Right lobe of liver (tissue), 6 donors: ENCODE data around the gene BORCS8. TPM values are rescaled to one million over a fixed set of nuclear protein-coding genes. Genes with fewer than 3 reads are reported as not detected.
"Not testable (repeated sequence)": the region's sequence is repeated elsewhere in the genome, so short reads cannot be mapped to it uniquely, and the experiment has no call there.

ENCODE experiments used
- ATAC-seq, 4 donors: fragments of 200-7000 bp; cut with Tn5 transposase; one replicate each; pipeline ENCODE4 v1.9.1; 2020; ENCODE audit warnings: mild to moderate bottlenecking in 4 of 4, moderate library complexity in 4 of 4
- DNase-seq, 3 donors: peaks; one replicate each; pipeline ENCODE4 v3.0.0-alpha.2; 2020
- H3K27ac ChIP-seq, 3 donors: fragments of 200-600 bp; one replicate each; pipeline ENCODE4 v1.8.0; 2022
- H3K27me3 ChIP-seq, 2 donors: fragments of 200-600 bp; one replicate each; pipeline ENCODE4 v1.8.0; 2022
- H3K36me3 ChIP-seq, 4 donors: fragments of 200-600 bp; sonication (generic) in 1 of 4; one replicate each; pipeline versions ENCODE4 v1.5.1 to v1.8.0; 2017 to 2022; ENCODE audit warnings: control low read depth in 1 of 4
- H3K4me1 ChIP-seq, 4 donors: fragments of 200-600 bp; sonication (generic) in 1 of 4; one replicate each; pipeline versions ENCODE4 v1.5.1 to v1.8.0; 2017 to 2022; ENCODE audit warnings: control low read depth in 1 of 4
- H3K4me3 ChIP-seq, 3 donors: fragments of 200-600 bp; one replicate each; pipeline ENCODE4 v1.8.0; 2022
- H3K9me3 ChIP-seq, 4 donors: fragments of 200-600 bp; sonication (generic) in 1 of 4; one replicate each; pipeline versions ENCODE4 v1.5.1 to v1.8.0; 2017 to 2022; ENCODE audit warnings: control low read depth in 1 of 4
- CTCF ChIP-seq, 4 donors: fragments of 200-600 bp in 3 of 4; fragments of 450-650 bp in 1 of 4; IDR thresholded peaks; one replicate each; pipeline versions ENCODE4 v1.5.1 to v1.8.0; 2016 to 2022; ENCODE audit warnings: antibody characterized with exemption in 4 of 4, mild to moderate bottlenecking in 2 of 4
- POLR2A ChIP-seq: fragments of 450-650 bp; IDR thresholded peaks from one replicate; pipeline ENCODE4 v1.6.1; 2017; ENCODE audit warnings: antibody characterized with exemption, mild to moderate bottlenecking
- WGBS: methylation state at CpG from one replicate; pipeline ENCODE4 v1.1.6; 2018; ENCODE audit warnings: low coverage, low lambda C conversion rate; ENCODE audit not compliant: insufficient coverage; ENCODE audit errors: missing lambda C conversion rate; 5-methylcytosine and 5-hydroxymethylcytosine counted together
- intact Hi-C, 2 donors: fragments of 100-400 bp; cut with DNase I; formaldehyde crosslinking; loops; one replicate each; pipeline versions ENCODE4 v1.11.2 to v1.14.1; 2022
- total RNA-seq, 6 experiments: library from RNA; depleted of rRNA in 2 of 6; stranded (reverse); fragments of >200 nt in 2 of 6; fragmentation: NEBNext Ultra II Directional in 3 of 6; extraction: Animal tissue kit (Norgen Biotek cat#: 25700) in 3 of 6; gene quantifications; one replicate each; pipeline versions ENCODE4 v1.1.0 to v1.2.4, GENCODE V29; 2016 to 2023
- donor health status: DM: no; HTN: yes; CAD: no.
- donor health status: DM: no; HTN: no; CAD: no.
- donor health status: DM: no; HTN: no; CAD: no.
- donor health status: DM: no; HTN: yes; CAD: no.
- donor health status: DM: no; HTN: yes; CAD: no.

The BORCS8 gene
- total RNA-seq, 6 experiments from 2014 or later, result 6.0 to 12.2 (median 9.8) TPM

GRCh38 chr19:19224852-19225494 lies 33.0 kb upstream of the BORCS8 start:
- DNase-seq (peak; percentile 76 to 82 (median 81)), ATAC-seq (peak; percentile 73 to 89 (median 83))
- intact Hi-C loops, result no loop called here
- H3K4me3 ChIP-seq, result peak overlapping the region; percentile 31 to 43 (median 32)
- H3K27me3 ChIP-seq, result no peaks in the 10 kb centered on the region
- no peaks in the 10 kb centered on the region for H3K9me3 ChIP-seq
- H3K27ac ChIP-seq, result no peak overlapping the region
- WGBS, result under 1% methylated on average over 20 of the region's 59 CpGs
- H3K36me3 ChIP-seq, result no peaks in the 10 kb centered on the region
- TF ChIP-seq CTCF (IDR thresholded peaks at IDR 0.05), result peak; percentile 61 to 70 (median 66)
- TF ChIP-seq POLR2A, result no peak
- peaks cover 0 to 10% (median 3%) of the 10 kb centered on the region in 4 donors for H3K4me1 ChIP-seq

- WGBS, result 31% methylated on average over 6 of the region's 17 CpGs
- TF ChIP-seq CTCF (IDR thresholded peaks at IDR 0.05), result no peak
- no peak for TF ChIP-seq POLR2A
- Histone ChIP-seq H3K27ac (no peak overlapping the region), H3K9me3 (no peaks in the 10 kb centered on the region), H3K4me1 (peaks cover 0 to 10% (median 3%) of the 10 kb centered on the region in 4 donors), H3K4me3 (peak overlapping the region in 1 of 3 donors; percentile 43), H3K27me3 (no peaks in the 10 kb centered on the region), H3K36me3 (no peaks in the 10 kb centered on the region)
- DNase-seq (no peak), ATAC-seq (no peak)
- intact Hi-C loops, result no loop called here
These were observed 32.3 kb upstream of the BORCS8 start for GRCh38 chr19:19224150-19224851.

- Histone ChIP-seq H3K4me3 (no peak overlapping the region), H3K27me3 (no peaks in the 10 kb centered on the region), H3K36me3 (no peaks in the 10 kb centered on the region), H3K27ac (no peak overlapping the region), H3K9me3 (no peaks in the 10 kb centered on the region), H3K4me1 (peaks cover 0 to 6% (median 3%) of the 10 kb centered on the region in 4 donors)
- WGBS, result 57% methylated on average over 6 of the region's 6 CpGs
- intact Hi-C loops, result no loop called here
- ATAC-seq (no peak), DNase-seq (no peak)
- TF ChIP-seq POLR2A (no peak), CTCF (IDR thresholded peaks at IDR 0.05) (no peak)
These were observed 31.7 kb upstream of the BORCS8 start for GRCh38 chr19:19223636-19224035.

- 84% methylated on average over 4 of the region's 5 CpGs for WGBS
- ATAC-seq, result no peak
These were observed 31.1 kb upstream of the BORCS8 start for GRCh38 chr19:19223060-19223459.

GRCh38 chr19:19221000-19221399 lies 29.0 kb upstream of the BORCS8 start:
- H3K27me3 ChIP-seq, intact Hi-C loops: not testable (repeated sequence)
- 63% methylated on average over 8 of the region's 8 CpGs for WGBS

More at GRCh38 chr19:19223060-19223459, 31.1 kb upstream of the BORCS8 start:
- DNase-seq, result no peak
- no peaks in the 10 kb centered on the region for H3K4me1 ChIP-seq
- H3K36me3 ChIP-seq, result no peaks in the 10 kb centered on the region
- TF ChIP-seq POLR2A, result no peak
- TF ChIP-seq CTCF (IDR thresholded peaks at IDR 0.05), result no peak
- intact Hi-C loops, result no loop called here
- H3K27me3 ChIP-seq, result no peaks in the 10 kb centered on the region
- no peaks in the 10 kb centered on the region for H3K9me3 ChIP-seq
- H3K4me3 ChIP-seq, result no peak overlapping the region
- no peak overlapping the region for H3K27ac ChIP-seq

More at GRCh38 chr19:19221000-19221399, 29.0 kb upstream of the BORCS8 start:
- H3K9me3 ChIP-seq, ATAC-seq, DNase-seq, H3K27ac ChIP-seq, H3K36me3 ChIP-seq, H3K4me1 ChIP-seq, H3K4me3 ChIP-seq: not testable (repeated sequence)
